Measurements from ENCODE around the gene CLPTM1L.

The CLPTM1L gene
- 82.6 to 149 (median 109) reads per million in 17 experiments for total RNA-seq

GRCh38 chr5:1344975-1345838, at the start of gene CLPTM1L:
CLPTM1L (minus strand) TSS chr5:1345099; CDS start chr5:1344841, 258 bp downstream.
- peak; percentile 92 to 98 (median 95) for DNase-seq

GRCh38 chr5:1393571-1394501, 48.9 kb upstream of the CLPTM1L start:
- no peak for DNase-seq

- peak; percentile 50 to 82 (median 66) for DNase-seq
These were observed 48.1 kb upstream of the CLPTM1L start for GRCh38 chr5:1392801-1393565.

- DNase-seq: no peak
These were observed 47.4 kb upstream of the CLPTM1L start for GRCh38 chr5:1392261-1392660.

- no peak for DNase-seq
These were observed 46.8 kb upstream of the CLPTM1L start for GRCh38 chr5:1391691-1392090.

- DNase-seq: no peak
These were observed 46.1 kb upstream of the CLPTM1L start for GRCh38 chr5:1390861-1391600.

GRCh38 chr5:1390333-1390732, 45.4 kb upstream of the CLPTM1L start:
- DNase-seq: no peak

- DNase-seq: no peak
These were observed 43.6 kb upstream of the CLPTM1L start for GRCh38 chr5:1388383-1388967.

- no peak for DNase-seq
These were observed 43.0 kb upstream of the CLPTM1L start for GRCh38 chr5:1387876-1388275.

- no peak for DNase-seq
These were observed 42.3 kb upstream of the CLPTM1L start for GRCh38 chr5:1387059-1387755.

GRCh38 chr5:1386274-1386717, 41.4 kb upstream of the CLPTM1L start:
- peak; percentile 62 to 84 (median 72) for DNase-seq

GRCh38 chr5:1385395-1386273, 40.7 kb upstream of the CLPTM1L start:
- DNase-seq: peak; percentile 89 to 95 (median 92)

- no peak for DNase-seq
These were observed 39.6 kb upstream of the CLPTM1L start for GRCh38 chr5:1384521-1384920.

- no peak for DNase-seq
These were observed 39.0 kb upstream of the CLPTM1L start for GRCh38 chr5:1383886-1384401.

GRCh38 chr5:1383344-1383743, 38.4 kb upstream of the CLPTM1L start:
- DNase-seq: no peak

GRCh38 chr5:1382248-1382700, 37.4 kb upstream of the CLPTM1L start:
- no peak for DNase-seq

- no peak for DNase-seq
These were observed 36.7 kb upstream of the CLPTM1L start for GRCh38 chr5:1381370-1382247.

- DNase-seq: no peak
These were observed 36.0 kb upstream of the CLPTM1L start for GRCh38 chr5:1380910-1381309.

Data from suppressor macrophage (primary cell).